HEK293T (cell line): ENCODE data around the gene SHISAL1.

Source experiments
- BHLHE40 ChIP-seq: fragments of 450-650 bp; IDR thresholded peaks from 2 replicates; pipeline ENCODE4 v1.6.1; 2016; ENCODE audit warnings: mild to moderate bottlenecking, moderate library complexity, borderline replicate concordance
- CTBP1 ChIP-seq: fragments of 450-650 bp; IDR thresholded peaks from 2 replicates; pipeline ENCODE4 v1.6.1; 2016; ENCODE audit warnings: borderline replicate concordance
- ELF4 ChIP-seq: fragments of 450-650 bp; IDR thresholded peaks from 2 replicates; pipeline ENCODE4 v1.6.1; 2017; ENCODE audit warnings: antibody characterized with exemption
- FOXA1 ChIP-seq: fragments of 450-650 bp; IDR thresholded peaks from 2 replicates; pipeline ENCODE4 v1.6.1; 2016; ENCODE audit warnings: mild to moderate bottlenecking
- FOXK2 ChIP-seq: fragments of 450-650 bp; IDR thresholded peaks from 2 replicates; pipeline ENCODE4 v1.6.1; 2016; ENCODE audit warnings: mild to moderate bottlenecking
- FOXM1 ChIP-seq: fragments of 450-650 bp; IDR thresholded peaks from 2 replicates; pipeline ENCODE4 v1.6.1; 2017; ENCODE audit warnings: mild to moderate bottlenecking, borderline replicate concordance
- HDGF ChIP-seq: fragments of 450-650 bp; IDR thresholded peaks from 2 replicates; pipeline ENCODE4 v1.6.1; 2017; ENCODE audit warnings: antibody characterized with exemption, borderline replicate concordance
- L3MBTL2 ChIP-seq: fragments of 450-650 bp; conservative IDR thresholded peaks from 2 replicates; pipeline ENCODE4 v1.6.1; 2016; ENCODE audit warnings: mild to moderate bottlenecking
- PKNOX1 ChIP-seq: fragments of 450-650 bp; IDR thresholded peaks from 2 replicates; pipeline ENCODE4 v1.6.1; 2016
- SP1 ChIP-seq: fragments of 450-650 bp; IDR thresholded peaks from 2 replicates; pipeline ENCODE4 v1.6.1; 2017
- SUZ12 ChIP-seq: fragments of 450-650 bp; IDR thresholded peaks from 2 replicates; pipeline ENCODE4 v1.6.1; 2016; ENCODE audit warnings: mild to moderate bottlenecking
- TARDBP ChIP-seq: fragments of 450-650 bp; IDR thresholded peaks from 2 replicates; pipeline ENCODE4 v1.6.1; 2016
- ZNF384 ChIP-seq: fragments of 450-650 bp; IDR thresholded peaks from 2 replicates; pipeline ENCODE4 v1.6.1; 2016

GRCh38 chr22:44207173-44207980 is 105.4 kb downstream of the SHISAL1 start:
- TF ChIP-seq FOXM1 (no peak), ZNF384 (no peak), CTBP1 (no peak), BHLHE40 (no peak), ELF4 (no peak), FOXA1 (no peak), PKNOX1 (no peak), SP1 (no peak), TARDBP (no peak), HDGF (no peak), FOXK2 (no peak), SUZ12 (no peak), L3MBTL2 (no peak)
